IPS-NIHi11 (cell line): Measurements from ENCODE around the gene TMEM184A.

Source experiments
- DNase-seq: peaks from one replicate; pipeline ENCODE4 v3.0.0; 2012; ENCODE audit warnings: mixed read lengths, low spot score

Gene TMEM184A

GRCh38 chr7:1555813-1556543 lies at the start of gene TMEM184A:
Gene TMEM184A (minus strand): TSS chr7:1556205. CDS start chr7:1555484, 721 bp downstream.
- DNase-seq: peak; percentile 96

- peak; percentile 7 for DNase-seq
These were observed 48.4 kb upstream of the TMEM184A start for GRCh38 chr7:1604383-1604782.

- no peak for DNase-seq
These were observed 47.6 kb upstream of the TMEM184A start for GRCh38 chr7:1603346-1604225.

- no peak for DNase-seq
These were observed 46.4 kb upstream of the TMEM184A start for GRCh38 chr7:1602386-1602785.

GRCh38 chr7:1601956-1602355 lies 46.0 kb upstream of the TMEM184A start:
- DNase-seq: no peak

- no peak for DNase-seq
These were observed 43.8 kb upstream of the TMEM184A start for GRCh38 chr7:1599640-1600395.

- no peak for DNase-seq
These were observed 43.1 kb upstream of the TMEM184A start for GRCh38 chr7:1598961-1599639.

GRCh38 chr7:1598286-1598685 lies 42.3 kb upstream of the TMEM184A start:
- DNase-seq: no peak

- no peak for DNase-seq
These were observed 41.8 kb upstream of the TMEM184A start for GRCh38 chr7:1597791-1598190.

GRCh38 chr7:1597066-1597760 lies 41.2 kb upstream of the TMEM184A start:
- no peak for DNase-seq

GRCh38 chr7:1596181-1597043 lies 40.4 kb upstream of the TMEM184A start:
- no peak for DNase-seq

- no peak for DNase-seq
These were observed 39.6 kb upstream of the TMEM184A start for GRCh38 chr7:1595636-1596035.

GRCh38 chr7:1595027-1595426 lies 39.0 kb upstream of the TMEM184A start:
- DNase-seq: no peak

- no peak for DNase-seq
These were observed 38.0 kb upstream of the TMEM184A start for GRCh38 chr7:1593904-1594421.

- DNase-seq: no peak
These were observed 37.3 kb upstream of the TMEM184A start for GRCh38 chr7:1593091-1593866.

GRCh38 chr7:1592299-1592871 lies 36.4 kb upstream of the TMEM184A start:
- no peak for DNase-seq

GRCh38 chr7:1591876-1592275 lies 35.9 kb upstream of the TMEM184A start:
- no peak for DNase-seq

GRCh38 chr7:1591396-1591795 lies 35.4 kb upstream of the TMEM184A start:
- no peak for DNase-seq

GRCh38 chr7:1590887-1591286 lies 34.9 kb upstream of the TMEM184A start:
- no peak for DNase-seq
